Measurements from ENCODE around the gene RAD23A. TPM values are rescaled to one million over a fixed set of nuclear protein-coding genes. Genes with fewer than 3 reads are reported as not detected.
A peak's percentile ranks its signal among the peaks of the same experiment; 100 is the strongest.

RAD23A gene
- total RNA-seq, 6 donors from 2014 or later = 69.1 to 115 (median 98.8) TPM

- DNase-seq = no peak
- Histone ChIP-seq H3K27me3 (no peaks in the 10 kb centered on the region), H3K27ac (no peak overlapping the region), H3K36me3 (no peaks in the 10 kb centered on the region), H3K4me3 (no peak overlapping the region), H3K9me3 (no peaks in the 10 kb centered on the region), H3K4me1 (peaks cover 10 to 20% (median 18%) of the 10 kb centered on the region in 4 donors)
- WGBS, 2 donors = 91 to 92% methylated on average over 3 of the region's 3 CpGs
- no peak for TF ChIP-seq EP300 (IDR thresholded peaks at IDR 0.05)
- no peak for TF ChIP-seq POLR2A (IDR thresholded peaks at IDR 0.05)
- no peak for TF ChIP-seq POLR2AphosphoS5 (IDR thresholded peaks at IDR 0.05)
- no peak for TF ChIP-seq CTCF (IDR thresholded peaks at IDR 0.05)
- ATAC-seq (ENCODE audit: low FRiP score in 2 of 2) = no peak
Measured at GRCh38 chr19:12979974-12980373, 34.3 kb downstream of the RAD23A start.

DNA sequence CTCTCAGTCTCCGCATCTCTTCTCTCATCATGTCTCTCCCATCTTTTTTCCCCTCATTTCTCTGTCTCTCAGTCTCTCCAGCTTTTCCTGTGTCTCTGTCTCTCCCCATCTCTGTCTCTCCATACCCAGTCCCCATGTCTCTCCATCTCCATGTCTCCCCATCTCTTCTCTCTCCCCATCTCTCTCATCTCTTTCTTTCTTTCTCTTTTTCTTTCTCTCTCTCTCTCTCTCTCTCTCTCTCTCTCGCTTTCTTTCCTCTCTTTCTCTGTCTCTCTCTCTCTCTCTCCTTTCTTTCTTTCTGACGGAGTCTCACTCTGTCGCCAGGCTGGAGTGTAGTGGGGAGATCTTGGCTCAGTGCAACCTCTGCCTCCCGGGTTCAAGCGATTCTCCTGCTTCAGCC, 37.0 kb downstream of the RAD23A start:
- no peak overlapping the region for H3K27ac ChIP-seq
- H3K36me3 ChIP-seq = no peaks in the 10 kb centered on the region
- no peak for TF ChIP-seq CTCF (IDR thresholded peaks at IDR 0.05)
- no peak for TF ChIP-seq POLR2A (IDR thresholded peaks at IDR 0.05)
- no peak for TF ChIP-seq POLR2AphosphoS5 (IDR thresholded peaks at IDR 0.05)
- no peak for TF ChIP-seq EP300 (IDR thresholded peaks at IDR 0.05)
- DNase-seq (no peak), ATAC-seq (ENCODE audit: low FRiP score in 2 of 2) (no peak)
- H3K27me3 ChIP-seq = no peaks in the 10 kb centered on the region
- 91 to 95% methylated on average over 6 of the region's 6 CpGs for WGBS, 2 donors
- H3K9me3 ChIP-seq = no peaks in the 10 kb centered on the region
- H3K4me3 ChIP-seq = no peak overlapping the region
- H3K4me1 ChIP-seq = peaks cover 13 to 26% (median 19%) of the 10 kb centered on the region in 4 donors

- Histone ChIP-seq H3K27ac (no peak overlapping the region), H3K27me3 (no peaks in the 10 kb centered on the region), H3K4me3 (peak overlapping the region in 3 of 4 donors; percentile 22 to 35 (median 34)), H3K4me1 (peaks cover 13 to 23% (median 19%) of the 10 kb centered on the region in 4 donors), H3K36me3 (no peaks in the 10 kb centered on the region), H3K9me3 (no peaks in the 10 kb centered on the region)
- ATAC-seq (ENCODE audit: low FRiP score in 2 of 2) (no peak), DNase-seq (no peak)
- TF ChIP-seq EP300 (IDR thresholded peaks at IDR 0.05) = no peak
- TF ChIP-seq CTCF (IDR thresholded peaks at IDR 0.05) = no peak
- no peak for TF ChIP-seq POLR2AphosphoS5 (IDR thresholded peaks at IDR 0.05)
- no peak for TF ChIP-seq POLR2A (IDR thresholded peaks at IDR 0.05)
- 57 to 58% methylated on average over 10 of the region's 10 CpGs for WGBS, 2 donors
Measured at GRCh38 chr19:12983091-12983490, 37.4 kb downstream of the RAD23A start.

DNA sequence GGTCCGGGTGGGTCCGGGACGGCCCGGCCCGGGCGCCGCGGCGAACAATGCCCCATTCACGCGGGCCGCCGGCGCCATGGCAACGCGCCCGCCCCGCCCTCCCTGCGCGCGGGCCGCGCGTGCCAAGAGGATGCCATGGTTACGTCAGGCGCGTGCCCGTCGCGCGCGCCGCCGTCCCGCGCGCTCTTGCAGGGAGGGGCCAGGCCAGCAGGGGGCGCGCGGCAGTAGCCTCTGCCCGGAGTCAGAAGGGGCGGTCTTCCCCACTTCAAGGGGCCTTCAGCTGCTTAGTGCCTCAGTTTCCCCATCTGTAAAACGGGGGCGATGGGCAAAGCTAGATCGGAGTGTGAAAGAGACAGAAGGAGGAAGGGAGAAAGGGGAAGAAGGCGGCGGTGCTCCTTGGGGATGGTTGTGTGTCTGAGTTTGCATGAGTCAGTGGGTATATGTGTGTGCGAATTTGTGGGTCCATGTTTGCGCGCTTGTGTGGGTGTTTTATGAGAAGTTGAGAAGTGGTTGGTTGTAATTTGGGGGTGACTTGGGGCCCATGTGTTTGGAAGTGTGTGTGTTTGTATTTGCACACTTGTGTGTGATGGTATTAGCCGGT, 38.0 kb downstream of the RAD23A start:
- peaks cover 13 to 23% (median 19%) of the 10 kb centered on the region in 4 donors for H3K4me1 ChIP-seq
- H3K9me3 ChIP-seq = no peaks in the 10 kb centered on the region
- TF ChIP-seq CTCF (IDR thresholded peaks at IDR 0.05) (peak; percentile 98 to 99 (median 99)), POLR2AphosphoS5 (IDR thresholded peaks at IDR 0.05) (peak; percentile 30 to 35), EP300 (IDR thresholded peaks at IDR 0.05) (peak in 1 of 4 donors; percentile 16), POLR2A (IDR thresholded peaks at IDR 0.05) (no peak)
- ATAC-seq (ENCODE audit: low FRiP score in 2 of 2) (peak; percentile 86 to 94), DNase-seq (peak; percentile 76 to 98)
- peak overlapping the region in 3 of 4 donors; percentile 22 to 35 (median 34) for H3K4me3 ChIP-seq
- WGBS, 2 donors = 14 to 19% methylated on average over 26 to 31 of the region's 51 CpGs
- no peaks in the 10 kb centered on the region for H3K27me3 ChIP-seq
- H3K36me3 ChIP-seq = no peaks in the 10 kb centered on the region
- no peak overlapping the region for H3K27ac ChIP-seq

DNA sequence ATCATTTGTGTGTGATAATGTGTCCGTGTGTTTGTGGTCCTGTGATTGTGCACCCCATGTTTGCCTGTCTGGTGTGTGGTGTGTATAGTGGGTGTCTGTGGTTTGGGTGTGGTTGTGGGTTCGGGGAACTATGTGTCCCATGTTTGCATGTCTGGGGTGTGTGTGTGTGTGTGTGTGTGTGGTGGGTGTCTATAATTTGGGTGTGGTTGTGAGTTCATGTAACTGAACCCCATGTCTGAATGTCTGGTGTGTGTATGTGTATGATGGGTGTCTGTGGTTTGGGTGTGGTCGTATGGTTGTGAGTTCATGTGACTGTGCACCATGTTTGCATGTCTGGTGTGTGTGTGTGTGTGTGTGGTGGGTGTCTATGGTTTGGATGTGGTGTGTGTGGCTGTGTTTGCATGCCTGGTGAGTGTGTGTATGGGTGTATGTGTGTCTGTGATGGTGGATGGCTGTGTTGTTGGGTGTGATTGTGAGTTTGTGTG, 38.5 kb downstream of the RAD23A start:
- Histone ChIP-seq H3K4me1 (peaks cover 13 to 23% (median 19%) of the 10 kb centered on the region in 4 donors), H3K36me3 (no peaks in the 10 kb centered on the region), H3K9me3 (no peaks in the 10 kb centered on the region), H3K4me3 (no peak overlapping the region), H3K27ac (no peak overlapping the region), H3K27me3 (no peaks in the 10 kb centered on the region)
- ATAC-seq (ENCODE audit: low FRiP score in 2 of 2) (peak in 1 of 2 donors; percentile 19), DNase-seq (no peak)
- no peak for TF ChIP-seq POLR2AphosphoS5 (IDR thresholded peaks at IDR 0.05)
- no peak for TF ChIP-seq CTCF (IDR thresholded peaks at IDR 0.05)
- no peak for TF ChIP-seq EP300 (IDR thresholded peaks at IDR 0.05)
- no peak for TF ChIP-seq POLR2A (IDR thresholded peaks at IDR 0.05)
- WGBS, 2 donors = 69 to 80% methylated on average over 3 of the region's 3 CpGs
